Gastroesophageal sphincter (tissue), 3 donors: ENCODE results near the gene MPP4.

Experiments
- CTCF ChIP-seq, 4 experiments: fragments of 200-600 bp in 2 of 4; fragments of 450-650 bp in 2 of 4; sonication (generic) in 1 of 4; IDR thresholded peaks; one replicate each; pipeline ENCODE4 v1.5.1; 2017 to 2019; ENCODE audit warnings: antibody characterized with exemption in 4 of 4, mild to moderate bottlenecking in 2 of 4, moderate library complexity in 2 of 4
- EP300 ChIP-seq: sonication (generic); formaldehyde crosslinking; IDR thresholded peaks from one replicate; pipeline ENCODE4 v1.6.1; 2017; ENCODE audit warnings: antibody characterized with exemption, mild to moderate bottlenecking
- POLR2A ChIP-seq, 2 donors: fragments of 450-650 bp; IDR thresholded peaks; one replicate each; pipeline ENCODE4 v1.6.1; 2017; ENCODE audit warnings: antibody characterized with exemption in 2 of 2, mild to moderate bottlenecking in 2 of 2, moderate library complexity in 1 of 2
- POLR2AphosphoS5 ChIP-seq: sonication (generic); formaldehyde crosslinking; IDR thresholded peaks from one replicate; pipeline ENCODE4 v1.6.1; 2017; ENCODE audit warnings: antibody characterized with exemption

GRCh38 chr2:201699416-201699815 lies 972 bp upstream of the MPP4 start:
- no peak for TF ChIP-seq POLR2AphosphoS5
- no peak for TF ChIP-seq CTCF (IDR thresholded peaks at IDR 0.05)
- TF ChIP-seq POLR2A (IDR thresholded peaks at IDR 0.05) = no peak
- no peak for TF ChIP-seq EP300
